Activated CD8-positive, alpha-beta memory T cell treated with anti-CD3 and anti-CD28 coated beads, Interleukin-2, amount 50 U/mL, for 1 hour (primary cell): ENCODE data around the gene RORB.
"Not testable (repeated sequence)": the region's sequence is repeated elsewhere in the genome, so short reads cannot be mapped to it uniquely, and the experiment has no call there.

Source experiments
- DNase-seq: peaks from one replicate; pipeline ENCODE4 v3.0.0-alpha.2; 2020; ENCODE audit errors: extremely low read depth

The RORB gene

GRCh38 chr9:74513221-74513620, 16.1 kb downstream of the RORB start:
- DNase-seq, result no peak

- no peak for DNase-seq
Observed at GRCh38 chr9:74517188-74517587, 20.1 kb downstream of the RORB start.

- DNase-seq, result no peak
Observed at GRCh38 chr9:74519419-74519818, 22.3 kb downstream of the RORB start.

GRCh38 chr9:74521009-74521408, 23.9 kb downstream of the RORB start:
- DNase-seq, result no peak

- no peak for DNase-seq
Observed at GRCh38 chr9:74524289-74524688, 27.2 kb downstream of the RORB start.

- DNase-seq, result no peak
Observed at GRCh38 chr9:74526215-74526614, 29.1 kb downstream of the RORB start.

GRCh38 chr9:74527718-74528117, 30.6 kb downstream of the RORB start:
- no peak for DNase-seq

GRCh38 chr9:74528207-74528606, 31.1 kb downstream of the RORB start:
- DNase-seq, result no peak

- DNase-seq, result not testable (repeated sequence)
Observed at GRCh38 chr9:74530458-74530857, 33.3 kb downstream of the RORB start.

- DNase-seq, result no peak
Observed at GRCh38 chr9:74533253-74533652, 36.1 kb downstream of the RORB start.

- no peak for DNase-seq
Observed at GRCh38 chr9:74534841-74535240, 37.7 kb downstream of the RORB start.

GRCh38 chr9:74543145-74543544, 46.0 kb downstream of the RORB start:
- no peak for DNase-seq

GRCh38 chr9:74551266-74551665, 54.1 kb downstream of the RORB start:
- DNase-seq, result no peak

- DNase-seq, result no peak
Observed at GRCh38 chr9:74554751-74555419, 57.8 kb downstream of the RORB start.

- no peak for DNase-seq
Observed at GRCh38 chr9:74555565-74555964, 58.4 kb downstream of the RORB start.

GRCh38 chr9:74556685-74557084, 59.5 kb downstream of the RORB start:
- no peak for DNase-seq

GRCh38 chr9:74557571-74557970, 60.4 kb downstream of the RORB start:
- DNase-seq, result no peak

GRCh38 chr9:74562611-74563010, 65.5 kb downstream of the RORB start:
- no peak for DNase-seq

- DNase-seq, result no peak
Observed at GRCh38 chr9:74570879-74571512, 73.9 kb downstream of the RORB start.

- DNase-seq, result no peak
Observed at GRCh38 chr9:74573640-74574191, 76.6 kb downstream of the RORB start.

- DNase-seq, result no peak
Observed at GRCh38 chr9:74576176-74576575, 79.0 kb downstream of the RORB start.

- no peak for DNase-seq
Observed at GRCh38 chr9:74577956-74578355, 80.8 kb downstream of the RORB start.

GRCh38 chr9:74589576-74589975, 92.4 kb downstream of the RORB start:
- DNase-seq, result no peak
